ENCODE data around the gene CENPP.

- TF ChIP-seq CTCF (IDR thresholded peaks at IDR 0.05) (no peak), POLR2A (IDR thresholded peaks at IDR 0.05) (no peak)
These were observed 52.1 kb downstream of the CENPP start for GRCh38 chr9:92377876-92378275.

All from thyroid gland (tissue), 4 donors.